H9 (cell line): ENCODE measurements around the gene PRKACB. TPM values are rescaled to one million over a fixed set of nuclear protein-coding genes. Genes with fewer than 3 reads are reported as not detected.

Experiments
- DNase-seq: peaks from one replicate; pipeline ENCODE4 v3.0.0-alpha.2; 2017
- H2AFZ ChIP-seq: one replicate; pipeline ENCODE4 v1.6.1; 2013; ENCODE audit warnings: mild to moderate bottlenecking, low read length, control low read depth, moderate library complexity
- H2AK5ac ChIP-seq: 2 replicates; pipeline ENCODE4 v1.6.1; 2013; ENCODE audit warnings: low read length, control low read depth, mixed read lengths; ENCODE audit not compliant: insufficient read length
- H2BK120ac ChIP-seq: one replicate; pipeline ENCODE4 v1.6.1; 2013; ENCODE audit warnings: low read depth, mild to moderate bottlenecking, low read length, control low read depth, inconsistent platforms; ENCODE audit not compliant: poor library complexity, severe bottlenecking
- H2BK12ac ChIP-seq: 2 replicates; pipeline ENCODE4 v1.6.1; 2013; ENCODE audit warnings: low read length, control low read depth, mixed read lengths, low read depth; ENCODE audit not compliant: insufficient read length
- H2BK15ac ChIP-seq: 2 replicates; pipeline ENCODE4 v1.6.1; 2013; ENCODE audit warnings: low read depth, low read length, control low read depth
- H2BK20ac ChIP-seq: one replicate; pipeline ENCODE4 v1.6.1; 2013; ENCODE audit warnings: low read depth, mild to moderate bottlenecking, low read length, control low read depth, inconsistent platforms; ENCODE audit not compliant: poor library complexity, severe bottlenecking
- H2BK5ac ChIP-seq: 2 replicates; pipeline ENCODE4 v1.6.1; 2013; ENCODE audit warnings: low read length, control low read depth, mixed read lengths; ENCODE audit not compliant: insufficient read length
- H3K14ac ChIP-seq: 2 replicates; pipeline ENCODE4 v1.6.1; 2013; ENCODE audit warnings: low read length, control low read depth; ENCODE audit not compliant: insufficient read depth
- H3K18ac ChIP-seq: 2 replicates; pipeline ENCODE4 v1.6.1; 2013; ENCODE audit warnings: low read depth, mild to moderate bottlenecking, mixed read lengths, low read length, control low read depth; ENCODE audit not compliant: insufficient read length
- H3K23ac ChIP-seq: 2 replicates; pipeline ENCODE4 v1.6.1; 2013; ENCODE audit warnings: low read length, control low read depth, mixed read lengths, low read depth; ENCODE audit not compliant: insufficient read length
- H3K23me2 ChIP-seq: 2 replicates; pipeline ENCODE4 v1.6.1; 2013; ENCODE audit warnings: low read depth, mild to moderate bottlenecking, mixed read lengths, low read length, control low read depth; ENCODE audit not compliant: insufficient read length, poor library complexity, severe bottlenecking
- H3K27ac ChIP-seq: 2 replicates; pipeline ENCODE4 v1.5.1; 2013; ENCODE audit warnings: low read length, control low read depth, mixed read lengths, low read depth; ENCODE audit not compliant: insufficient read length
- H3K27me3 ChIP-seq: 2 replicates; pipeline ENCODE4 v1.6.1; 2013; ENCODE audit warnings: low read length, control low read depth, inconsistent platforms; ENCODE audit not compliant: insufficient read depth
- H3K4ac ChIP-seq: 2 replicates; pipeline ENCODE4 v1.6.1; 2013; ENCODE audit warnings: low read depth, mild to moderate bottlenecking, control low read depth, inconsistent platforms, low read length, moderate library complexity
- H3K4me1 ChIP-seq: 2 replicates; pipeline ENCODE4 v1.6.1; 2013; ENCODE audit warnings: low read length, control low read depth, inconsistent platforms; ENCODE audit not compliant: insufficient read depth
- H3K4me2 ChIP-seq: 2 replicates; pipeline ENCODE4 v1.6.1; 2013; ENCODE audit warnings: low read length, control low read depth, mixed read lengths; ENCODE audit not compliant: insufficient read length, insufficient read depth
- H3K56ac ChIP-seq: 2 replicates; pipeline ENCODE4 v1.6.1; 2013; ENCODE audit warnings: low read depth, mild to moderate bottlenecking, mixed read lengths, low read length, control low read depth; ENCODE audit not compliant: insufficient read length
- H3K79me1 ChIP-seq: 2 replicates; pipeline ENCODE4 v1.6.1; 2013; ENCODE audit warnings: low read depth, mild to moderate bottlenecking, moderate library complexity, low read length, control low read depth, inconsistent platforms; ENCODE audit not compliant: insufficient read depth, poor library complexity, severe bottlenecking
- H3K79me2 ChIP-seq: 2 replicates; pipeline ENCODE4 v1.6.1; 2013; ENCODE audit warnings: low read length, control low read depth, inconsistent platforms; ENCODE audit not compliant: insufficient read depth
- H3K9ac ChIP-seq: 2 replicates; pipeline ENCODE4 v1.6.1; 2013; ENCODE audit warnings: low read length, control low read depth, mixed read lengths; ENCODE audit not compliant: insufficient read length; ENCODE audit errors: extremely low read depth
- H3K9me3 ChIP-seq: one replicate; pipeline ENCODE4 v1.6.1; 2013; ENCODE audit warnings: low read depth, low read length, inconsistent platforms; ENCODE audit not compliant: control insufficient read depth
- H3T11ph ChIP-seq: one replicate; pipeline ENCODE4 v1.6.1; 2013; ENCODE audit warnings: mild to moderate bottlenecking, low read length, control low read depth, inconsistent platforms
- H4K20me1 ChIP-seq: one replicate; pipeline ENCODE4 v1.6.1; 2013; ENCODE audit not compliant: control insufficient read depth, insufficient read length, insufficient read depth
- H4K5ac ChIP-seq: 2 replicates; pipeline ENCODE4 v1.6.1; 2013; ENCODE audit warnings: low read depth, mild to moderate bottlenecking, mixed read lengths, low read length, control low read depth; ENCODE audit not compliant: insufficient read length
- H4K8ac ChIP-seq: replicated peaks from 2 replicates; pipeline ENCODE4 v1.6.1; 2013; ENCODE audit warnings: low read length, control low read depth, mixed read lengths, low read depth; ENCODE audit not compliant: insufficient read length
- H4K91ac ChIP-seq: 2 replicates; pipeline ENCODE4 v1.6.1; 2013; ENCODE audit warnings: low read depth, mild to moderate bottlenecking, moderate library complexity, mixed read lengths, low read length, control low read depth; ENCODE audit not compliant: insufficient read length
- H3K27ac Mint-ChIP-seq, 3 experiments: 2 replicates in 2 of 3; 3 replicates in 1 of 3; pipeline ENCODE4 v1.8.0; 2020 to 2021; ENCODE audit warnings: mixed read lengths in 3 of 3, mild to moderate bottlenecking in 1 of 3, moderate library complexity in 1 of 3
- H3K27me3 Mint-ChIP-seq: 2 replicates; pipeline ENCODE4 v1.8.0; 2021; ENCODE audit warnings: low read depth, mild to moderate bottlenecking, moderate library complexity, mixed read lengths
- H3K36me3 Mint-ChIP-seq, 3 experiments: 2 replicates in 2 of 3; 3 replicates in 1 of 3; pipeline ENCODE4 v1.8.0; 2020 to 2021; ENCODE audit warnings: low read depth in 3 of 3, mixed read lengths in 3 of 3; ENCODE audit not compliant: insufficient read depth in 1 of 3
- H3K4me1 Mint-ChIP-seq, 2 experiments: 2 replicates each; pipeline ENCODE4 v1.8.0; 2020; ENCODE audit warnings: mixed read lengths in 2 of 2
- H3K4me3 Mint-ChIP-seq, 2 experiments: 2 replicates in 1 of 2; 3 replicates in 1 of 2; pipeline ENCODE4 v1.8.0; 2020 to 2021; ENCODE audit warnings: mild to moderate bottlenecking in 2 of 2, mixed read lengths in 2 of 2, moderate library complexity in 1 of 2
- H3K9me3 Mint-ChIP-seq, 2 experiments: 2 replicates in 1 of 2; 3 replicates in 1 of 2; pipeline ENCODE4 v1.8.0; 2020; ENCODE audit warnings: mild to moderate bottlenecking in 2 of 2, mixed read lengths in 2 of 2, moderate library complexity in 1 of 2
- CTCF ChIP-seq: fragments of 200-600 bp; sonication (generic); conservative IDR thresholded peaks from 3 replicates; pipeline ENCODE4 v1.8.0; 2021; ENCODE audit warnings: antibody characterized with exemption, mild to moderate bottlenecking
- total RNA-seq: library from RNA; stranded (reverse); gene quantifications from 2 replicates; pipeline ENCODE4 v1.2.1, GENCODE V29; 2021

The PRKACB gene
- total RNA-seq, 1 experiment from 2014 or later, result 20.7 TPM

- no peak overlapping the region for H2BK15ac ChIP-seq
- H3K14ac ChIP-seq, result no peak overlapping the region
- no peaks in the 10 kb centered on the region for H3K79me1 ChIP-seq
Observed at GRCh38 chr1:84208935-84209334, 64.9 kb downstream of the PRKACB start.

More at GRCh38 chr1:84208935-84209334, 64.9 kb downstream of the PRKACB start:
- no peak for TF ChIP-seq CTCF
- Histone ChIP-seq H3T11ph (no peak overlapping the region), H2AFZ (no peak overlapping the region), H3K27me3 (no peaks in the 10 kb centered on the region), H2BK12ac (no peak overlapping the region), H2BK120ac (no peak overlapping the region), H3K79me2 (no peaks in the 10 kb centered on the region), H4K91ac (no peak overlapping the region), H2BK5ac (no peak overlapping the region), H3K56ac (no peak overlapping the region), H2BK20ac (no peak overlapping the region), H3K4ac (no peak overlapping the region), H3K4me1 (no peaks in the 10 kb centered on the region), H3K9ac (no peak overlapping the region), H3K23ac (no peak overlapping the region), H4K20me1 (no peaks in the 10 kb centered on the region), H3K18ac (no peak overlapping the region), H3K4me2 (no peak overlapping the region), H4K8ac (no peak overlapping the region), H3K9me3 (no peaks in the 10 kb centered on the region), H2AK5ac (no peak overlapping the region), H4K5ac (no peak overlapping the region), H3K27ac (no peak overlapping the region), H3K23me2 (no peaks in the 10 kb centered on the region)
- no peak overlapping the region for H3K4me3 Mint-ChIP-seq
- H3K36me3 Mint-ChIP-seq, result no peaks in the 10 kb centered on the region
- H3K27ac Mint-ChIP-seq, result no peak overlapping the region; a peak in 1 of 7 replicates
- H3K9me3 Mint-ChIP-seq, result no peaks in the 10 kb centered on the region
- no peaks in the 10 kb centered on the region for H3K4me1 Mint-ChIP-seq
- no peaks in the 10 kb centered on the region for H3K27me3 Mint-ChIP-seq
- no peak for DNase-seq
